B cell (primary cell): ENCODE data around the gene NDUFV3. TPM values are rescaled to one million over a fixed set of nuclear protein-coding genes. Genes with fewer than 3 reads are reported as not detected.

Experiments used
- ATAC-seq: fragments of 200-7000 bp; cut with Tn5 transposase; one replicate; pipeline ENCODE4 v1.10.0; 2021; ENCODE audit warnings: low read depth, mild to moderate bottlenecking, moderate number of reproducible peaks, moderate library complexity
- CTCF ChIA-PET: fragments of 350-600 bp; sonication (Branson Sonifier 250); formaldehyde crosslinking; loops from one replicate; lab custom pipeline; 2021; ENCODE audit warnings: antibody characterized with exemption, inconsistent platforms; lab: Charles Lee
- POLR2A ChIA-PET: fragments of 350-600 bp; sonication (Branson Sonifier 250); formaldehyde crosslinking; loops from one replicate; lab custom pipeline; 2021; ENCODE audit warnings: antibody characterized with exemption; lab: Charles Lee
- DNase-seq: peaks from one replicate; pipeline ENCODE4 v3.0.0; 2013
- H2AFZ ChIP-seq: 2 replicates; pipeline ENCODE4 v1.6.1; 2012; ENCODE audit warnings: mild to moderate bottlenecking, low read depth, low read length; ENCODE audit not compliant: insufficient read depth, poor library complexity, severe bottlenecking
- H3K27ac ChIP-seq, 2 donors: 1 replicate in 1 of 2; 2 replicates in 1 of 2; pipeline ENCODE4 v1.5.1; 2012 to 2013; ENCODE audit warnings: low read length in 2 of 2, mild to moderate bottlenecking in 2 of 2, moderate library complexity in 1 of 2
- H3K27me3 ChIP-seq, 4 experiments: fragments of 200-600 bp in 1 of 4; sonication (generic) in 1 of 4; replicated peaks in 1 of 4; 1 replicate in 2 of 4; 2 replicates in 2 of 4; pipeline versions ENCODE4 v1.6.1 to v1.7.0; 2013 to 2016; ENCODE audit warnings: low read length in 3 of 4, mild to moderate bottlenecking in 2 of 4, mixed read lengths in 1 of 4, moderate library complexity in 1 of 4; ENCODE audit not compliant: insufficient read depth in 4 of 4, control insufficient read depth in 3 of 4; ENCODE audit errors: control extremely low read depth in 1 of 4
- H3K36me3 ChIP-seq, 2 experiments: replicated peaks in 1 of 2; 1 replicate in 1 of 2; 2 replicates in 1 of 2; pipeline versions ENCODE4 v1.6.1 to v1.7.1; 2013; ENCODE audit warnings: low read length in 1 of 2; ENCODE audit not compliant: insufficient read depth in 2 of 2, control insufficient read depth in 1 of 2; ENCODE audit errors: control extremely low read depth in 1 of 2, extremely low read depth in 1 of 2
- H3K4me1 ChIP-seq, 2 donors: fragments of 200-600 bp in 1 of 2; sonication (generic) in 1 of 2; 1 replicate in 1 of 2; 2 replicates in 1 of 2; pipeline versions ENCODE4 v1.5.1 to v1.6.1; 2013 to 2017; ENCODE audit warnings: low read length in 2 of 2; ENCODE audit not compliant: control insufficient read depth in 2 of 2, insufficient read depth in 2 of 2
- H3K4me2 ChIP-seq: replicated peaks from 2 replicates; pipeline ENCODE3; 2012; ENCODE audit warnings: mild to moderate bottlenecking, low read depth, low read length; ENCODE audit not compliant: poor library complexity, severe bottlenecking
- H3K4me3 ChIP-seq, 5 experiments: fragments of 200-600 bp in 1 of 5; sonication (generic) in 1 of 5; 1 replicate in 3 of 5; 2 replicates in 2 of 5; pipeline versions ENCODE4 v1.5.1 to v1.7.0; 2011 to 2016; ENCODE audit warnings: low read length in 4 of 5, mild to moderate bottlenecking in 4 of 5, low read depth in 2 of 5, control low read depth in 1 of 5, moderate library complexity in 1 of 5; ENCODE audit not compliant: insufficient read depth in 1 of 5; ENCODE audit errors: control extremely low read depth in 1 of 5, extremely low read depth in 1 of 5
- H3K79me2 ChIP-seq: fragments of 200-600 bp; sonication (generic); one replicate; pipeline ENCODE4 v1.6.0; 2016; ENCODE audit warnings: low read length; ENCODE audit not compliant: control insufficient read depth, insufficient read depth
- H3K9ac ChIP-seq: fragments of 200-600 bp; sonication (generic); 2 replicates; pipeline ENCODE4 v1.6.1; 2017; ENCODE audit warnings: mild to moderate bottlenecking, low read length, moderate library complexity
- H3K9me3 ChIP-seq, 3 donors: one replicate each; pipeline versions ENCODE4 v1.6.1 to v1.7.1; 2013; ENCODE audit warnings: low read length in 2 of 3; ENCODE audit not compliant: control insufficient read depth in 2 of 3, insufficient read depth in 1 of 3; ENCODE audit errors: control extremely low read depth in 1 of 3
- H4K20me1 ChIP-seq: 2 replicates; pipeline ENCODE4 v1.6.0; 2012; ENCODE audit warnings: mild to moderate bottlenecking, low read length; ENCODE audit not compliant: insufficient read depth, control insufficient read depth, poor library complexity, severe bottlenecking
- H3K27ac Mint-ChIP-seq: one replicate; pipeline ENCODE4 v1.8.0; 2021; ENCODE audit warnings: mixed read lengths
- H3K27me3 Mint-ChIP-seq: one replicate; pipeline ENCODE4 v1.8.0; 2021; ENCODE audit warnings: mixed read lengths
- H3K4me1 Mint-ChIP-seq: one replicate; pipeline ENCODE4 v1.8.0; 2021; ENCODE audit warnings: mixed read lengths
- H3K4me3 Mint-ChIP-seq: one replicate; pipeline ENCODE4 v1.8.0; 2021; ENCODE audit warnings: mixed read lengths
- H3K9me3 Mint-ChIP-seq: one replicate; pipeline ENCODE4 v1.8.0; 2022; ENCODE audit warnings: mixed read lengths; ENCODE audit not compliant: insufficient read depth
- CTCF ChIP-seq: fragments of 200-600 bp; IDR thresholded peaks from one replicate; pipeline ENCODE4 v1.8.0; 2022; ENCODE audit warnings: antibody characterized with exemption, mild to moderate bottlenecking
- EZH2 ChIP-seq: IDR thresholded peaks from 2 replicates; pipeline ENCODE4 v1.6.1; 2012; ENCODE audit warnings: borderline replicate concordance, low read depth, mild to moderate bottlenecking, moderate library complexity, low read length; ENCODE audit not compliant: insufficient read depth, poor library complexity, severe bottlenecking
- whole genome bisulfite sequencing: methylation state at CpG from one replicate; pipeline ENCODE4 v1.1.5; 2013; ENCODE audit warnings: missing lambda C conversion rate; ENCODE audit not compliant: insufficient coverage; 5-methylcytosine and 5-hydroxymethylcytosine counted together
- intact Hi-C: fragments of 100-400 bp; cut with micrococcal nuclease; formaldehyde crosslinking; loops from one replicate; pipeline ENCODE4 v1.10.0; 2022
- polyA plus RNA-seq: library from polyadenylated mRNA; depleted of rRNA; stranded (reverse); fragments of >200 nt; gene quantifications from 2 replicates; pipeline ENCODE4 v1.2.3, GENCODE V29; 2012
- total RNA-seq, 2 donors: library from RNA; stranded (reverse); fragments of 120-200 nt in 1 of 2; gene quantifications; 1 replicate in 1 of 2; 2 replicates in 1 of 2; pipeline versions ENCODE4 v1.2.3 to v1.2.4, GENCODE V29; 2013 to 2022

The NDUFV3 gene
- total and polyA plus RNA-seq, 2 donors (not counting 1 experiment from before 2014, with no cell fraction given), result 14.0 to 29.7 TPM

GRCh38 chr21:42880352-42880751, 12.8 kb upstream of the NDUFV3 start:
- H3K4me2 ChIP-seq, result peak overlapping the region; percentile 93
- ATAC-seq, result no peak
- peak overlapping the region; percentile 99 for H3K27ac Mint-ChIP-seq
- peak overlapping the region in 3 of 5 experiments; percentile 81 to 92 (median 82) for H3K4me3 ChIP-seq
- 100% methylated on average over 1 of the region's 6 CpGs for WGBS
- H3K27me3 ChIP-seq, result no peaks in the 10 kb centered on the region
- peak overlapping the region; percentile 83 to 97 for H3K27ac ChIP-seq
- H3K9ac ChIP-seq, result peak overlapping the region; percentile 89
- TF ChIP-seq CTCF (no peak), EZH2 (no peak)
- ChIA-PET POLR2A (interaction anchor here (2.3 kb wide), 1 partner anchor 12 kb away, joined by 9 read pairs; the partner anchor contains the start of gene NDUFV3), CTCF (no interaction called here)
- no peak for DNase-seq
- H3K9me3 ChIP-seq, result no peaks in the 10 kb centered on the region
- H3K9me3 Mint-ChIP-seq, result no peaks in the 10 kb centered on the region
- peaks cover 16 to 20% of the 10 kb centered on the region in 2 donors for H3K4me1 ChIP-seq
- intact Hi-C loops, result no loop called here
- H3K79me2 ChIP-seq, result peaks cover 35% of the 10 kb centered on the region
- H3K4me1 Mint-ChIP-seq, result peaks cover 30% of the 10 kb centered on the region
- H4K20me1 ChIP-seq, result peaks cover 6% of the 10 kb centered on the region
- H2AFZ ChIP-seq, result peak overlapping the region; percentile 90
- no peaks in the 10 kb centered on the region for H3K27me3 Mint-ChIP-seq
- peak overlapping the region; percentile 96 for H3K4me3 Mint-ChIP-seq
- peaks cover 2 to 10% of the 10 kb centered on the region in 2 experiments for H3K36me3 ChIP-seq

DNA sequence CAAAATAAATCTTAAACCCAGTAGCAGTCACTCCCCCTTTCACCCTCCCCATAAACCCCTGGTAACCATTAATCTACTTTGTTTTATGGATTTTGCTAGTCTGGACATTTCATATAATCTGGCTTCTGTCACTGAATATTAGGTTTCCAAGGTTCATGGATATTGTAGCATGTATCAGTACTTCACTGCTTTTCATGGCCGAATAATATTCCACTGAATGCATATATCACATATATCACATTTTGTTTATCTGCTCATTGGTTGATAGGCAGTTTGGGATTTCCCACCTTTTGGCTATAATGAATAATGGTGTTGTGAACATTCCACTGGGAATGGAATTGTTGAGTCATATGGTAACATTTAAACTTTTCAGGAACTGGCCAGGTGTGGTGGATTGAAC, 9.2 kb upstream of the NDUFV3 start:
- Mint-ChIP-seq H3K27me3 (no peaks in the 10 kb centered on the region), H3K4me1 (peaks cover 21% of the 10 kb centered on the region), H3K27ac (no peak overlapping the region), H3K9me3 (no peaks in the 10 kb centered on the region), H3K4me3 (no peak overlapping the region)
- ChIA-PET CTCF (no interaction called here), POLR2A (no interaction called here)
- Histone ChIP-seq H3K79me2 (peaks cover 8% of the 10 kb centered on the region), H2AFZ (no peak overlapping the region), H3K36me3 (no peaks in the 10 kb centered on the region), H3K9ac (no peak overlapping the region), H3K4me3 (no peak overlapping the region), H3K27ac (no peak overlapping the region), H4K20me1 (no peaks in the 10 kb centered on the region), H3K9me3 (no peaks in the 10 kb centered on the region), H3K4me2 (no peak overlapping the region), H3K27me3 (no peaks in the 10 kb centered on the region), H3K4me1 (peaks cover 8 to 9% of the 10 kb centered on the region in 2 donors)
- TF ChIP-seq EZH2, result no peak
- TF ChIP-seq CTCF, result no peak
- DNase-seq, result no peak
- no CpG with 5 or more reads among the region's 1 CpG for WGBS
- ATAC-seq, result no peak
- intact Hi-C loops, result no loop called here
